SK-MEL-5 (cell line): ENCODE measurements around the gene CARD11. TPM values are rescaled to one million over a fixed set of nuclear protein-coding genes. Genes with fewer than 3 reads are reported as not detected.
"Not testable (repeated sequence)": the region's sequence is repeated elsewhere in the genome, so short reads cannot be mapped to it uniquely, and the experiment has no call there.

Source experiments
- DNase-seq: peaks from one replicate; pipeline ENCODE4 v3.0.0-alpha.2; 2016; ENCODE audit warnings: low read depth, low spot score
- in situ Hi-C: cut with HindIII; loops from 2 replicates; pipeline ENCODE4 v1.10.0; 2016; ENCODE audit warnings: low sequenced_read_pairs, high pct_unique_total_duplicates, low pct_unique_long_range_greater_than_20kb
- total RNA-seq: library from RNA; depleted of rRNA; stranded (reverse); fragments of >200 nt; shearing (Covaris generic); gene quantifications from 2 replicates; pipeline ENCODE4 v1.2.3, GENCODE V29; 2014

Gene CARD11
- total RNA-seq, 1 experiment from 2014 or later, result not detected

DNA sequence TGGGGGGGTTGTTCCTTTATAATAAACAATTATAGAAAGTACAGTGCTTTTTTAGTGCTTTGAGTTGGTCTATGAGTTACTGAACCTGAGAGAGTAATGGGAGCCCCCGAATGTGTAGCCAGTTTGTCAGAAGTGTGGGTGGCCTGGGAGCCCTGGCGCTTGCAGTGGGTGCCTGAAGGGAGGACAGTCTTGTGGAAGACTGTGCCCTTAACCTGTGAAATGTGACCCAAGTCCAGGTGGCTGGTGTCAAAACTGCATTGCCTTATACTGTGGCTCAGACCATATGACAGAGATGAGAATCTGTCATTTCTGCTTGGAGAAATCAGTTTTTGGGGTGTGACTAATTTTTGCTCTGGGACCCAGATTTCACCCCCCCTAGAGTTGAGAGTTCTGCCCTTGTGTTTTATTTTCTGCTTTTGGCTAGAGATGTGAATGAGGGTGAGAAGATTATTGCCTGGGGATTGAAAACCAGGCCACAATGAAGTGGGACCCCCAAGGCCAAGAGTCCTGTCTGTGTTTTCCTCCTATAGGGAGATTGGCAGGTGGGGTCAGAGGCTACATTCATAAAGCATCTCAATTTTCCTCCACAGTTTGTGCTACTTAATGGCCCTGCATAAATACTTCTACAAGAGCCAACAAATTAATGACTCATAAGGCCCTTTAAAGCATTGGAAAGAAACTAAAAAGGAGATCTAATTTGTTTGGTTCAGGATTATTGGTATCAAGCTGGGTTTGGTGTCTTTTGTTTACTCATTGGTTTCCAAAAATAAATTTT is 24.1 kb upstream of the CARD11 start:
- no peak for DNase-seq
- in situ Hi-C loops, result no loop called here

DNA sequence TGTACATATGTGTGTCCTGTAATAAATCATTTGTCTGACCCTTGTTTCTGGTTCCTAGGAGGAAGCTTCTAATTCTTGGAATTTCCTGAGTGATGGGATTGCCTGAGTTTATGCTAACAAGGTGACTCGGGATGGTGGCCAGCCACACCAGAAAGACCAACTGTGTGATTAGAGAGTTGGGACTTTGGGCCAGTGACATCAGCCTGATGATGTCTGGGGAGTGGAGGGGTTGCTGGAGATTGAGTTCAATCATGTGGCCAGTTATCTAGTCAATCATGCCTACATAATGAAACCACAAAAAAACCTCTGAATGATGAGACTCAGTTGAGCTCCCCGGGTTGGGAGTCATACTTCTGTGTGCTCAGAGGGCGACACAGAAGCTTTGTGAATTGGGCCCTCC is 23.5 kb upstream of the CARD11 start:
- DNase-seq, result no peak

DNA sequence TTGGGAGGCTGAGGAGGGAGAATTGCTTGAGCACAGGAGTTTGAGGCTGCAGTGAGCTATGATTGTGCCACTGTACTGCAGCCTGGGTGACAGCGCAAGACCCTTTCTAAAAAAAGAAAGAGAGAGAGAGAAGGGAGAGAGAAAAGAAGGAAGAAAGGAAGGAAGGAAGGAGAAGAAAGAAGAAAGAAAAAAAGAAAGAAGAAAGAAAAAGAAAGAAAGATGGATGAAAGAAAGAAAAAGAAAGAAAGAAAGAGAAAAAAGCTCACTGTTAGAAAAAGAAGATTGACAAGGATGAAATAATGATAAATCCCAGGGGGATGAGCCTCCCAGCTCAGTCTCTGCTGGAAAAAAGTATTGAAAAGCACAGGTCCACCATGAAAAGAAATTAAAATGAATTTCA is 22.8 kb upstream of the CARD11 start:
- in situ Hi-C loops, result no loop called here
- DNase-seq, result no peak

More for the DNA sequence above, 23.5 kb upstream of the CARD11 start:
- in situ Hi-C loops, result no loop called here

DNA sequence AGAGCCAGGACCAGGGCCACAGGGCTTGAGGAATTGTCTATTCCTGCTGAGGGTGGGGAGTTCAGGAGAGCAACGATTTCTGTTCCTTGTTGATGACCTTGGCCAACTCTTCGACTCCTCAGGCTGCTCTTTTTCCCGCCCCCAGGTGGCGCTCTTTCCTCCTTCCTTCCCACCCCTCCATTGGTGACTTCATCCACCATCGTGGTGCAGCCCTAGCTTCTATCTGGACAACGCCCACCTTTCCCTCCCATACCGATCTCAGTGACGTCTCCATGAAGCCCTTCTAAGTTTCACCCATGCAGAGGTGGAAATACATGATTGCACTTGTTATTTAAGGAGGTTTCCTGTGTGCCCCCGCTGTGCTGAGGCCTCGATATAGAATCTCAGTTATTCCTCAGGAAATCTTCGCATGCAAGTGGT is 22.1 kb upstream of the CARD11 start:
- DNase-seq, result peak; percentile 77
- in situ Hi-C loops, result no loop called here

DNA sequence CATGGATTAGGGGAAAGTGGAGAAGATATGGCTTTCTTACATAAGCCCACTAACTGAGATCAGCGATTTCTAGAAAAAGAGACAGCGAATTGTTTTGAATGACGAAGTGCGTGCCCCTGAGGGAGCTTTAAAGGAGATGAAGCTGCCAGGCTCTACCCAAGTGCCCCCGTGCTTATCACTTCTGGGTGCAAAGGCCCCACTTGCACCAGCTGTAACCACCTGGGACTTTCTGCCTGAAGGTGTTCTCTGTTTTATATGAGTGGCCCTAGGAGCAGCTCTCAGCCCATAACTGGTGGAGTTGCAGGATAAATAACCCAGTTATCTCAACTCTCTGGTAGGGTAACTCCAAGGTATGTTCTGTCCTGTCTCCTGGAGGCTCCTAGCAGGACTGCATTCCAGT is 20.4 kb upstream of the CARD11 start:
- in situ Hi-C loops, result no loop called here
- DNase-seq, result no peak

DNA sequence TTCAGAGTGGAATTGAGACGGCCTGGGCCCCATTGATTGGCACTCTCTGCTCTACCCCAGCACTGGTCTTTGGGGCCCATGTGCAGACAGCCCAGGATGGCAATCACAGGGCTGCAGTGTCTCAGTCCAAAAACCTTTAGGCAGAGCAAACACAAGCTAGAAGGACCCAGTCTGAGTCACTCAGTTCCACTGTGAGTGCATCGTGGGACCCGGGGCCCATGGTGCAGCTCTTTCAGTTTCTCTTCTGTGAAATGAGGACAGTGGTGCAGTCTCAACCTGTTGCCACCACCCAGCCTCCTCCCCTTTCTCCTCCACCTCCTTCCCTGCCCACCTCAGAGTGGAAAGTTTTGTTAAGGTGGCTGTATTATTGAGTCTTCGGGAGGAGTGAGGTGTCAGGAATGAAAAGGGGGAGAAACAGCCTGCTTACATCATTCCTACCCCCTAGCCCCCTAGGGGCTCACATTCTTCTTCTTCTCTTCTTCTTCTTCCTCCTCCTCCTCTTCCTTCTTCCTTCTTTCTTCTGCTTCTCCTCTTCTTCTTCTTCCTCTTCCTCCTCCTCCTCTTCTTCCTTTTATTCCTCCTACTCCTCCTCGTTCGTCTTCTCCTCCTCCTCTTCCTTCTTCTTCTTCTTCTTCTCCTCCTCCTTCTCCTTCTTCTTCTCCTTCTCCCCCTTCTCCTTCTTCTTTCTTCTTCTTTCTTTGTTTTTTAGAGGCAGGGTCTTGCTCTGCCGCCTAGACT is 19.5 kb upstream of the CARD11 start:
- DNase-seq, result no peak
- in situ Hi-C loops, result no loop called here

DNA sequence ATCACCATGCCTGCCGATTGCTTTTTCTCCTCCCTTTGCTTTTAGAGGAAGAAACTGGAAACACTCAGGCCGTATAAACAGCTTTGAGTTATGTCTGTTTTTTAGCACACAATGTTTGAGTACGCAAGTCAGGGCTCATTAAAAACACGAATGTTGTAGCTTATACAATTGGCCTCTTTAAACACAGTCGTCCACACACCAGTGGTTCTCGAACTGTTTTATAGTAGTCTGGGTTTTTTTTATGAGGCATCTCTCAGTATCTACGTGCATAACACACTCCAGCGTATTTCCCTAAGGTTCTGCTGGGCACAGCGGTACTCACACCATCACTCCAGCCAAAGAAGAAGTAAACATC is 13.4 kb upstream of the CARD11 start:
- in situ Hi-C loops, result no loop called here
- DNase-seq, result no peak

DNA sequence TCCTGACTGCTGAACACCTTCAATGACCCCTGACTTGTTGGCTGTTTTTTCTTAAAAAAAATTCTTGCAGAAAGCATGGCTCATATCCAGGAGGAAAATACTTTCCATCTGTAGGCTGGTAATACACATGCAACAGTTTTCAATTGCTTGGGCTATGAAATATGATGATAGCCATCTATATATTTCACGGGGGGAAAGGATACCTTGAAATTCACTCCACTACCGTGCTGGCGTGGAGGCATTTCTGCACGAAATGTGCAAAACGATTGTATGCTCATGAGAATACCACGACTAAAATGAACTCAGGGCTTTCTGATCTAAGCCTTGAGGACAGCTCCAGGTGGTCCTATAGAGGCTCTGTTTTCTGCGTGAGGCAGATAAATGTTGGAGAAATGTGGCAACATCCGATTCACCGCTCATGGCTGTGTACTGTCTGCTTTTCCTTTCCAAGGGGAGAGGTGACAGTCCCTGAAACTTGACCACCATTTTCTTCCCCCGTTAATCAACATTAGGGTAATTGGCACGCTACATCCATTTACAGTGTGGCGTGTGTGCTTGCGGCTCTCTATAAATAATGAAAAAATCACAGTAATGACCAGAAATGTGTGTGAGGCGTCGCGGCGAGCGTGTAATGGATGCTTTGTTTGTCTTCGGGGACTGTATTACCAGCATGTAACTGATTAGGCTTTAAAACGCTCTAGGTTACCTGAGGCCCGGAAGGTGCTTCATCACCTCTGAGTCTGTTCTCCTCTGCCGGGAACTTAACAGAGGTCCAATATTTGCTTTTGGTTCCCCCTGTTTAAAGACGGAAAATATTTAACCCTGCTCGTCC is 12.8 kb upstream of the CARD11 start:
- no peak for DNase-seq
- in situ Hi-C loops, result no loop called here

DNA sequence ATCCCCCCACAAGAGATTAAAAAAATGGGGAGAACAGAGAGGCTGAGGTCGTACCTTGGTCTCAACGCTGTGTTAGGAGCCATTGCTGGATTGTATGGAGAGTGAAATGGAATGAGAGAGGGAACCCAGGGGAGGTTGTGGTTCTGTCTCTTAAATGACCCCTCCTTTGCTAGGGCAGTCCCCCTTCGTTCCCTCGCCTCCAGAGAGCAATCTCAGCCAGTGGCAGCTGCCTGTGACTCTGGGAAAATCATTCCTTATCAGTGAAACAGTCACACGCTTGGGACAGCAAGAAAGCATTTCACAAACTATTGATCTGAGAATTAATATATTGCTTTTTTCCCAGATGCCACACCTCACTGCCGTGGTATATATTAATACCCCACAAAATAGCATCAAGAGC is 12.0 kb upstream of the CARD11 start:
- no peak for DNase-seq
- in situ Hi-C loops, result no loop called here

DNA sequence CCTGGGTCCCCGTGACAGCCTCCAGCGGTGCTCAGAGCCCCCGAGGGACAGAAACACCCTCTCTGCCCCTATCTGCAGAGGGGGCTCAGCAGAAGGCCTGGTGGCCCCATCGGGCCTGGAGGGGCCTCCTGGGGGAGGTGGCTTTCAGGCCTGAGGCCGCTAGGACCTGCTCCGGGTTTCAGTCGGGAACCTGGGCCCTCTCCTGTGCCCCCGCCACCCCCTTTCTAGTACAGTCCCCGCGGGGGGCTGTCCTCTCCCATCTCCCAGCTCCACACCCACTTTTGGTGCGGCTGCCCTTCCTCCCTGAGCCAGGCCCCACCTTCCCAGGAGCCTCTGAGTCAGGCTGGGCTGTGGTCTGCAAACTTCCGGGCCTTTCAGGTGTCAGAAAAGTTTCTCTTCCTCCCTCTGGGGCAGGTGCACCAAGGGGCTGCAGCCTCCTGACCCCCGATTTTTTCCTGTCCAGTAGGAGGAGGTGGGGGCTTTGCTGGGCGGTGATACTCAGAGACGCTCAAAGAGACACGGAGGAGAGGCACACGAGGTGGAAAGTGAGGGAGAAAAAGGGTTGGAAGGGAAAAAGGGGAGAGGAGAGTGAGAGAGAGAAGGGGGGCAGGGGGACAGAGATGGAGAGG is 692 bp downstream of the CARD11 start:
- in situ Hi-C loops, result no loop called here
- DNase-seq, result no peak

DNA sequence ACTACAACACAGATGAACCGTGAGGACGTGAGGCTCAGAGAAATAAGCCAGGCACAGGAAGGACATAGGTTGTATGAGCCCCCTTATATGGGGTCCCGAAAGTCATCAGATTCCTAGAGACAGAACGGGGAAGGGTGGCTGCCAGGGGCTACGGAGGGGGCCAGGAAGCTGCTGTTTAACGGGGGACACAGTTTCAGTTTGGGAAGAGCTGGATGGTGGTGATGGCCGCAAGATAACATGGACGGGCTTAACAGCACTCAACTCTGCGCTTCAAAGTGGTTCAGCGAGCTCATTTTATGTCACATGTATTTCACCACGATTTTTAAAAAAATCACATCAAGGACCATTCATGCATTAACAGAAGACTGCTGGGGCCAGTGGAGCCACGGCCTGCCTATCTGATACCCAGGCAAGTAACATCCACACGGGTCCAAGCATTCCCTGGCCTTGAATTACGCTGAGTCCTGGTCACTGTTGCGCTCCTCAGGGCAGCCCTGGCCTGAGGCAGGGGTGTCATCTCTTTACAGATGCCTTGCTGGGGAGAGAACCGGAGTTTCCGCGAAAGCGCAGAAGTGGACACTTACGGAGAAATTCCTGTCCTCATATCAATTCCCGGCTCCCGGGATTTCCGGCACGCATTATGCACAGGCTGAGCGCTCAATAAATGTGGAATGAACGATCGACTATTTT is 1.5 kb downstream of the CARD11 start:
- in situ Hi-C loops, result no loop called here
- no peak for DNase-seq

DNA sequence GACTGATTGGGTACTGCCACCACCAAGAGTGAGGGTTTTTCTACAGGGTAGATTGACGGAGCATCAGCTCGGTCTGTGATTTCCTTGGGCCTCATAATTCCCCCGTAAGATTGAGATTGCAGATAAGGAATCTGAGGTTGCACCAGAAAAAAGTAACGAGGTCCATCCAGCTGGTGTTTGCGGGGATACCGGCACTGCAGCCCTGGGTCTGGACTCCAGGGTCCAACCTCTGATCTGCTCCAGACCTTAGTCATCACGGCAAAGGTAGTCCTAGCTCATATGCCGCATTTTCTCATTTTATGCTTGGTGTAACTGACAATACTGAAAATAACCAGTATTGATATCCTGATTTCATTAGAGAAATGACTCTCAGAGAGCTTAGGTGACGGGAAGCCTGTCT is 3.9 kb downstream of the CARD11 start:
- in situ Hi-C loops, result no loop called here
- no peak for DNase-seq

DNA sequence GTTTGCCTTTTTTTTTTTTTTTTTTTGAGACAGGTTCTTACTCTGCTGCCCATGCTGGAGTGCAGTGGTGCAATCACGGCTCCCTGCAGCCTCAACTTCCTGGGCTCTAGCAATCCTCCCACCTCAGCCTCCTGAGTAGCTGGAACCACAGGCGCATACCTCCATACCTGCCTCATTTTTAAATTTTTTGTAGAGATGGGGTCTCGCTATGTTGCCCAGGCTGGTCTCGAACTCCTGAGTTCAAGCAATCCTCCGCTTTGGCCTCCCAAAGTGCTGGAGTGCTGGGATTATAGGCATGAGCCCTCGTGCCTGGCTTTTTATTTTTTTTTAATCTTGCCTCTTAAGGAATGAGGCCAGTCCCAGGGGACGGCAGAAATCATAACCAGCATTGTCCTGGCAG is 5.7 kb downstream of the CARD11 start:
- in situ Hi-C loops, DNase-seq: not testable (repeated sequence)

DNA sequence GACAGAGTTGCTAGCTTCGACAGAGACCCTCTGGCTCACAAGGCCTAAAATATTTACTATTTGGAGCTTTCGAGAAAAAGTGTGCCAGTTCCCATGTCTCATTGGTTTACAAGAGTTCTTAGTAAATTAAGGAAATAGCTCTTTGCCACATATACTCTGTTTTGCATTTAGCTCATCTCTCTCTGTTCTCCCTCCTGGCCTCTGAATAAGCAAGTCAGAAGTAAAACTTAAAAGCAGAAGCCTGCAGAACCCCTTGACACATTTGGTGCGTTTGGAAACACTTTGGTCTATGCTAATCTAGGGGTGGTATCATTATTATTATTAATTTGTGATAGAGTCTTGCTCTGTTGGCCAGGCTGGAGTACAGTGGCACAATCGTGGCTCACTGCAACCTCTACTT is 6.4 kb downstream of the CARD11 start:
- in situ Hi-C loops, result no loop called here
- no peak for DNase-seq

DNA sequence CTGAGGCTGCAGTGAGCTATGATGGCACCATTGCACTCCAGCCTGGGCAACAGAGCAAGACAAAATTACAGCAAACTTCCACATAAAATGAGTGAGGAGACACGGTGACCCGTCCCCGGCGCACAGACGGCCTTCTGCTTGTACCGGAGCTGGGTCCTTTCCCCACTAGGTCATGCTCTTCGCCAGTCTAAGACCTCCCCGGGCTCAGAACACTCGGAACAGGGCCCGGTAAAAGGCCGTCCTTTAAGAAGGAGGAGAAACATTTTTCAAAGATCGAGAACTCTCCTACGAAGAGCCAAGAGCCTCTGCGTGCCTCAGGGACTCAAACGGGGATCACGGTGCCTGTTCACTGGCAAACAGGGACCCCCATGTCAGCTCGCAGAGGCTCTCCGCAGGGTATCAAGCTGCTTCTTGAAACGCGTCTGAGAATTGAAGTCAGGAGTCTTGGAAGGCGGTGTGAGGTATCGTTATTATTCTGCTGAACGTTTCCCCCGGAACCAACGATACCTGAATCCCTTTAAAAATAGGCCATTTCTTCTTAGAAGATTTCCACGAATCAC is 9.0 kb downstream of the CARD11 start:
- DNase-seq, result no peak
- in situ Hi-C loops, result no loop called here

DNA sequence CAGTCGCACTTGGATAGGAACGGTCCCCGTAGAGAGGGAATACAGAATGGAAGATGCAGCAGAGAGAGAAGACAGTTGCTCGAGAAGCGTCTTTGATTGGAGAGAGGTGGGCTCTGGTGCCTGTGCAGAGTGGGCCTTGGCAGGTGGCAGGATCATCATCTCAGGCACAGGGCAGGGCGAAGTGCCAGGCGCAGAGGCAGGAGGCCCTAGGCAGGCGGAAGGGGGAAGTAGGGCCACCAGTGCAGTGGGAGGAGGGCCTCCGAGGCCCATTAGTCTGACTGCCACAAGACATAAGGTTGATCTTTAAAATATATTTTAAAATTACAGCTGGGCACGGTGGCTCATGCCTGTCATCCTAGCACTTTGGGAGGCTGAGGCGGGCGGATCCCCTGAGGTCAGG is 10.1 kb downstream of the CARD11 start:
- in situ Hi-C loops, result no loop called here
- no peak for DNase-seq

DNA sequence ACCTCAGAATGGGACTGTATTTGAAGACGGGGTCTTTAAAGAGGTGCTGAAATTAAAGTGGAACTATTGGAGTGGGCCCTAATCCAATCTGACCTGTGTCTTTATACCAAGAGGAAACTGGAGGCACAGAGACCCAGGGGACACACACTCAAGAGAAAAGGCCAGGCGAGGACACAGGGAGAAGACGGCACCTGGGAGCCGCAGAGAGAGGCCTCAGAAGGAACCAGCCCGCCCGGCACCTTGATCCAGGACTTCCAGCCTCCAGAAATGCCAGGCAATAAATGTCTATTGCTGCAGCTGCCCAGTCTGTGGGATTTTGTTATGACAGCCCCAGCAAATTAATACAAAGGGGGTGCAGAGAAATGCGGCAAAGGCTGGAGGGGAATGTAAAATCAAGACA is 10.5 kb downstream of the CARD11 start:
- in situ Hi-C loops, result no loop called here
- no peak for DNase-seq
